GM12878 (cell line): ENCODE measurements around the gene HIRA. TPM values are rescaled to one million over a fixed set of nuclear protein-coding genes. Genes with fewer than 3 reads are reported as not detected.

Source experiments
- ATAC-seq: fragments of 200-7000 bp; cut with Tn5 transposase; 3 replicates; pipeline ENCODE4 v1.9.1; 2020; ENCODE audit warnings: mild to moderate bottlenecking, moderate library complexity
- BruUV-seq: library from RNA; stranded (reverse); fragments of 400-500 nt; replicated peaks from 2 replicates; lab custom pipeline; 2021; lab: Mats Ljungman, UMichigan
- CTCF ChIA-PET: fragments of 300-600 bp; sonication (Branson Sonifier 250); formaldehyde crosslinking; extraction: SDS; loops from one replicate; lab custom pipeline; 2021; ENCODE audit warnings: inconsistent platforms; lab: Yijun Ruan, JAX
- POLR2A ChIA-PET: fragments of 350-600 bp; formaldehyde crosslinking; extraction: SDS; loops from one replicate; lab custom pipeline; 2021; ENCODE audit warnings: inconsistent platforms; lab: Charles Lee
- RAD21 ChIA-PET: fragments of 300-600 bp; sonication (Branson Sonifier 250); formaldehyde crosslinking; loops from one replicate; lab custom pipeline; 2023; ENCODE audit warnings: antibody characterized with exemption; ENCODE audit not compliant: unreplicated experiment; lab: Charles Lee
- SMC1A ChIA-PET: fragments of 300-600 bp; sonication (Branson Sonifier 250); formaldehyde crosslinking; loops from one replicate; lab custom pipeline; 2023; ENCODE audit not compliant: unreplicated experiment, uncharacterized antibody; lab: Charles Lee
- DNase-seq: peaks from one replicate; pipeline ENCODE4 v3.0.0-alpha.2; 2011; ENCODE audit warnings: low read depth, low spot score
- FAIRE-seq: peaks from 3 replicates; lab custom pipeline; 2011; peaks lifted over from hg19 to GRCh38; lab: Jason Lieb, UNC
- H2AFZ ChIP-seq: 2 replicates; pipeline ENCODE4 v1.6.0; 2011; ENCODE audit warnings: low read depth, low read length, control low read depth; ENCODE audit not compliant: control insufficient read depth
- H3K27ac ChIP-seq: 2 replicates; pipeline ENCODE4 v1.5.1; 2011; ENCODE audit warnings: control low read depth; ENCODE audit not compliant: control insufficient read depth, insufficient read depth
- H3K27me3 ChIP-seq, 2 experiments: replicated peaks in 1 of 2; 2 replicates each; pipeline versions ENCODE4 v1.6.0 to v1.6.1; 2011; ENCODE audit warnings: low read length in 1 of 2; ENCODE audit not compliant: control insufficient read depth in 2 of 2, insufficient read depth in 2 of 2
- H3K36me3 ChIP-seq, 2 experiments: 2 replicates each; pipeline ENCODE4 v1.5.1; 2011; ENCODE audit warnings: low read length in 1 of 2; ENCODE audit not compliant: control insufficient read depth in 2 of 2, insufficient read depth in 2 of 2
- H3K4me1 ChIP-seq: 2 replicates; pipeline ENCODE4 v1.6.1; 2011; ENCODE audit warnings: mild to moderate bottlenecking, low read length, moderate library complexity, mixed read lengths; ENCODE audit not compliant: control insufficient read depth, insufficient read depth
- H3K4me2 ChIP-seq: 2 replicates; pipeline ENCODE4 v1.6.0; 2011; ENCODE audit warnings: control low read depth; ENCODE audit not compliant: control insufficient read depth, insufficient read depth
- H3K4me3 ChIP-seq: fragments of 200-600 bp; sonication (generic); 2 replicates; pipeline ENCODE4 v1.5.1; 2016
- H3K79me2 ChIP-seq: 2 replicates; pipeline ENCODE4 v1.6.0; 2011; ENCODE audit warnings: low read length; ENCODE audit not compliant: control insufficient read depth, insufficient read depth
- H3K9ac ChIP-seq: 2 replicates; pipeline ENCODE4 v1.8.0; 2011; ENCODE audit warnings: low read length, control low read depth, mixed read lengths; ENCODE audit not compliant: control insufficient read depth, insufficient read depth
- H3K9me3 ChIP-seq: replicated peaks from 3 replicates; pipeline ENCODE4 v1.5.1; 2011; ENCODE audit warnings: mild to moderate bottlenecking, low read length; ENCODE audit not compliant: control insufficient read depth, insufficient read depth
- H4K20me1 ChIP-seq: 2 replicates; pipeline ENCODE4 v1.6.0; 2011; ENCODE audit not compliant: control insufficient read depth, insufficient read depth
- ATF2 ChIP-seq: IDR thresholded peaks from 2 replicates; pipeline ENCODE4 v1.6.1; 2012; ENCODE audit warnings: low read length, inconsistent platforms
- CHD2 ChIP-seq: IDR thresholded peaks from 2 replicates; pipeline ENCODE4 v1.6.1; 2011; ENCODE audit warnings: low read depth, low read length, improper control_type of control experiment, borderline replicate concordance
- E2F4 ChIP-seq: IDR thresholded peaks from 2 replicates; pipeline ENCODE4 v1.6.1; 2012; ENCODE audit warnings: low read depth, low read length, improper control_type of control experiment
- KAT2A ChIP-seq: conservative IDR thresholded peaks from 2 replicates; pipeline ENCODE4 v1.6.1; 2011; ENCODE audit warnings: low read depth, low read length; ENCODE audit not compliant: control insufficient read depth
- MYC ChIP-seq: IDR thresholded peaks from 2 replicates; pipeline ENCODE4 v1.6.1; 2011; ENCODE audit warnings: mild to moderate bottlenecking, low read length, moderate library complexity, inconsistent platforms; ENCODE audit not compliant: insufficient read depth, insufficient replicate concordance, insufficient read length, severe bottlenecking
- NR2C1 ChIP-seq: fragments of 450-650 bp; IDR thresholded peaks from 2 replicates; pipeline ENCODE4 v1.6.1; 2017; ENCODE audit warnings: antibody characterized with exemption, mild to moderate bottlenecking, moderate library complexity
- RAD21 ChIP-seq: IDR thresholded peaks from 2 replicates; pipeline ENCODE4 v1.6.1; 2011; ENCODE audit warnings: mild to moderate bottlenecking, low read depth, low read length, moderate library complexity; ENCODE audit not compliant: insufficient read depth
- SP1 ChIP-seq: IDR thresholded peaks from one replicate; pipeline ENCODE4 v1.6.1; 2011; ENCODE audit warnings: low read depth, low read length
- SREBF1 ChIP-seq: IDR thresholded peaks from 2 replicates; pipeline ENCODE4 v1.6.1; 2012; ENCODE audit warnings: mild to moderate bottlenecking, low read length
- SUZ12 ChIP-seq: fragments of 200-600 bp; sonication (generic); IDR thresholded peaks from one replicate; pipeline ENCODE4 v1.6.1; 2018; ENCODE audit warnings: antibody characterized with exemption, mild to moderate bottlenecking; ENCODE audit not compliant: unreplicated experiment
- TBL1XR1 ChIP-seq: IDR thresholded peaks from 2 replicates; pipeline ENCODE4 v1.6.1; 2012; ENCODE audit warnings: low read depth, low read length, improper control_type of control experiment
- WRNIP1 ChIP-seq: IDR thresholded peaks from 2 replicates; pipeline ENCODE4 v1.6.1; 2011; ENCODE audit warnings: low read depth, low read length, improper control_type of control experiment, borderline replicate concordance
- ZNF274 ChIP-seq: IDR thresholded peaks from one replicate; pipeline ENCODE4 v1.8.0; 2011; ENCODE audit not compliant: insufficient read length, insufficient read depth
- ZNF384 ChIP-seq: IDR thresholded peaks from 2 replicates; pipeline ENCODE4 v1.6.1; 2012; ENCODE audit warnings: low read depth, mild to moderate bottlenecking, low read length, improper control_type of control experiment, borderline replicate concordance
- WGBS: methylation state at CpG from one replicate; pipeline ENCODE4 v1.1.6; 2016; ENCODE audit warnings: low lambda C conversion rate; ENCODE audit not compliant: insufficient replicate concordance, insufficient coverage; ENCODE audit errors: missing lambda C conversion rate; 5-methylcytosine and 5-hydroxymethylcytosine counted together
- in situ Hi-C: fragments of 300-500 bp; cut with MboI; formaldehyde crosslinking; loops from 9 replicates; pipeline ENCODE4 v1.14.3; 2018; ENCODE audit warnings: mixed read lengths
- intact Hi-C: fragments of 100-400 bp; cut with micrococcal nuclease; formaldehyde crosslinking; loops from one replicate; pipeline ENCODE4 v1.14.2; 2022; ENCODE audit not compliant: unreplicated experiment
- polyA plus RNA-seq, 11 experiments: library from polyadenylated mRNA; depleted of rRNA in 4 of 11; unstranded in 6 of 11; stranded (reverse) in 5 of 11; fragments of >200 nt; fragmentation: Nextera tagmentation in 4 of 11; fragmentation: Illumina TruSeq in 1 of 11; extraction: Ambion mirVana in 4 of 11; extraction: Trizol in 1 of 11; gene quantifications; 1 replicate in 1 of 11; 2 replicates in 10 of 11; pipeline versions ENCODE4 v1.2.1 to v1.2.3, GENCODE V29; 2011 to 2016; ENCODE audit warnings: inconsistent platforms in 2 of 11, missing spikeins in 2 of 11, low read depth in 1 of 11
- total RNA-seq, 4 experiments: library from RNA; depleted of rRNA in 3 of 4; stranded (reverse); fragments of >200 nt in 3 of 4; fragmentation: Illumina TruSeq in 1 of 4; extraction: Trizol in 1 of 4; gene quantifications; 2 replicates each; pipeline versions ENCODE4 v1.2.1 to v1.2.3, GENCODE V29; 2013 to 2021
- TF ChIP-seq, protein P1 (sequence below): fragments of 450-650 bp; IDR thresholded peaks from 2 replicates; pipeline ENCODE4 v1.6.1; 2017; ENCODE audit warnings: mild to moderate bottlenecking, low read depth, inconsistent platforms; ENCODE audit not compliant: poor library complexity, severe bottlenecking
- TF ChIP-seq, protein P2 (sequence below): IDR thresholded peaks from 2 replicates; pipeline ENCODE4 v1.6.1; 2011; ENCODE audit warnings: low read depth, mild to moderate bottlenecking, low read length, moderate library complexity, borderline replicate concordance; ENCODE audit errors: extremely low read depth
- TF ChIP-seq, protein P3 (sequence below): fragments of 450-650 bp; IDR thresholded peaks from 2 replicates; pipeline ENCODE4 v1.6.1; 2017; ENCODE audit warnings: antibody characterized with exemption, mild to moderate bottlenecking, moderate library complexity

Gene HIRA
- total and polyA plus RNA-seq, 10 of the 15 experiments (the other 5 are each of a cell fraction or from before 2014, with no cell fraction given): 0.34 to 32.7 (median 14.5) TPM

DNA sequence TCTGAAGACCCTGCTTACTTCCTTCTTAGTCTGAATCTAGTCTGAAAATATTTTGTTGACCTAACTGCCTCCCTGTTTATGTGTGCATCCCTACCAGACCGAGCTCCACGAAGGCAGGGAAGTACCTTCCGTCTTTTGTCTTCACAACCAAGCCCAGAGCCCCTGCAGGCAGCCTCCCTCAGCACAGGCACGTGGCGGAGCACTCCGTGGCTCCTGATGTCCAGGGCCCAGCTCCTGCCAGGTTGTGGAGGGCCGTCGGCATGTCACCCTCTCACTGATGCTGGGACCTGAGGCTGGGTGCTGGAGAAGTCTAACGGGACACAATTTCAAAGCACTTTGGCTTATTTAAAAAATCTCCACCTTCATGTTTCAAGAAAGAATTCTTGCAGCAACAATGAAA lies 80.6 kb downstream of the HIRA start:
- ATAC-seq (no peak), FAIRE-seq (no peak)
- Histone ChIP-seq H4K20me1 (no peaks in the 10 kb centered on the region; the same call in 1 of the 2 replicates), H3K9ac (no peak overlapping the region), H3K27me3 (no peaks in the 10 kb centered on the region), H3K36me3 (peaks cover 24 to 27% of the 10 kb centered on the region in 2 experiments), H3K9me3 (no peaks in the 10 kb centered on the region)
- CTCF ChIA-PET: no interaction called here
- TF ChIP-seq, protein P1, sequence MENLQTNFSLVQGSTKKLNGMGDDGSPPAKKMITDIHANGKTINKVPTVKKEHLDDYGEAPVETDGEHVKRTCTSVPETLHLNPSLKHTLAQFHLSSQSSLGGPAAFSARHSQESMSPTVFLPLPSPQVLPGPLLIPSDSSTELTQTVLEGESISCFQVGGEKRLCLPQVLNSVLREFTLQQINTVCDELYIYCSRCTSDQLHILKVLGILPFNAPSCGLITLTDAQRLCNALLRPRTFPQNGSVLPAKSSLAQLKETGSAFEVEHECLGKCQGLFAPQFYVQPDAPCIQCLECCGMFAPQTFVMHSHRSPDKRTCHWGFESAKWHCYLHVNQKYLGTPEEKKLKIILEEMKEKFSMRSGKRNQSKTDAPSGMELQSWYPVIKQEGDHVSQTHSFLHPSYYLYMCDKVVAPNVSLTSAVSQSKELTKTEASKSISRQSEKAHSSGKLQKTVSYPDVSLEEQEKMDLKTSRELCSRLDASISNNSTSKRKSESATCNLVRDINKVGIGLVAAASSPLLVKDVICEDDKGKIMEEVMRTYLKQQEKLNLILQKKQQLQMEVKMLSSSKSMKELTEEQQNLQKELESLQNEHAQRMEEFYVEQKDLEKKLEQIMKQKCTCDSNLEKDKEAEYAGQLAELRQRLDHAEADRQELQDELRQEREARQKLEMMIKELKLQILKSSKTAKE: no peak
- TF ChIP-seq CHD2 (no peak), KAT2A (no peak), SUZ12 (no peak), E2F4 (no peak), ZNF384 (no peak), ATF2 (no peak), SP1 (no peak), MYC (no peak), WRNIP1 (no peak), SREBF1 (no peak), TBL1XR1 (no peak), ZNF274 (no peak), RAD21 (no peak), NR2C1 (no peak)
- TF ChIP-seq, protein P2, sequence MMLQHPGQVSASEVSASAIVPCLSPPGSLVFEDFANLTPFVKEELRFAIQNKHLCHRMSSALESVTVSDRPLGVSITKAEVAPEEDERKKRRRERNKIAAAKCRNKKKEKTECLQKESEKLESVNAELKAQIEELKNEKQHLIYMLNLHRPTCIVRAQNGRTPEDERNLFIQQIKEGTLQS: no peak
- TF ChIP-seq, protein P3, sequence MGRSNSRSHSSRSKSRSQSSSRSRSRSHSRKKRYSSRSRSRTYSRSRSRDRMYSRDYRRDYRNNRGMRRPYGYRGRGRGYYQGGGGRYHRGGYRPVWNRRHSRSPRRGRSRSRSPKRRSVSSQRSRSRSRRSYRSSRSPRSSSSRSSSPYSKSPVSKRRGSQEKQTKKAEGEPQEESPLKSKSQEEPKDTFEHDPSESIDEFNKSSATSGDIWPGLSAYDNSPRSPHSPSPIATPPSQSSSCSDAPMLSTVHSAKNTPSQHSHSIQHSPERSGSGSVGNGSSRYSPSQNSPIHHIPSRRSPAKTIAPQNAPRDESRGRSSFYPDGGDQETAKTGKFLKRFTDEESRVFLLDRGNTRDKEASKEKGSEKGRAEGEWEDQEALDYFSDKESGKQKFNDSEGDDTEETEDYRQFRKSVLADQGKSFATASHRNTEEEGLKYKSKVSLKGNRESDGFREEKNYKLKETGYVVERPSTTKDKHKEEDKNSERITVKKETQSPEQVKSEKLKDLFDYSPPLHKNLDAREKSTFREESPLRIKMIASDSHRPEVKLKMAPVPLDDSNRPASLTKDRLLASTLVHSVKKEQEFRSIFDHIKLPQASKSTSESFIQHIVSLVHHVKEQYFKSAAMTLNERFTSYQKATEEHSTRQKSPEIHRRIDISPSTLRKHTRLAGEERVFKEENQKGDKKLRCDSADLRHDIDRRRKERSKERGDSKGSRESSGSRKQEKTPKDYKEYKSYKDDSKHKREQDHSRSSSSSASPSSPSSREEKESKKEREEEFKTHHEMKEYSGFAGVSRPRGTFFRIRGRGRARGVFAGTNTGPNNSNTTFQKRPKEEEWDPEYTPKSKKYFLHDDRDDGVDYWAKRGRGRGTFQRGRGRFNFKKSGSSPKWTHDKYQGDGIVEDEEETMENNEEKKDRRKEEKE: no peak
- TF ChIP-seq, all 136 proteins: peak for 0
- in situ Hi-C loops: no loop called here
- POLR2A ChIA-PET: no interaction called here
- no peak overlapping the region for H3K27ac ChIP-seq
- DNase-seq: no peak
- H3K4me3 ChIP-seq: no peak overlapping the region
- 95% methylated on average over 9 of the region's 9 CpGs for WGBS
- H2AFZ ChIP-seq: no peak overlapping the region
- H3K4me2 ChIP-seq: no peak overlapping the region
- no TSS peak for BruUV-seq
- no peaks in the 10 kb centered on the region for H3K79me2 ChIP-seq
- intact Hi-C loops: no loop called here
- H3K4me1 ChIP-seq: no peaks in the 10 kb centered on the region
- RAD21 ChIA-PET: no interaction called here
- SMC1A ChIA-PET: no interaction called here
